Measurements from ENCODE around the gene ADAM11. TPM values are rescaled to one million over a fixed set of nuclear protein-coding genes. Genes with fewer than 3 reads are reported as not detected.
"Not testable (repeated sequence)": the region's sequence is repeated elsewhere in the genome, so short reads cannot be mapped to it uniquely, and the experiment has no call there.

Gene ADAM11
- total RNA-seq, 4 donors from 2014 or later: 1.2 to 5.5 (median 2.1) TPM

- Histone ChIP-seq H3K4me1 (no peaks in the 10 kb centered on the region), H3K27me3 (no peaks in the 10 kb centered on the region), H3K4me3 (no peak overlapping the region), H3K27ac (no peak overlapping the region), H3K36me3 (no peaks in the 10 kb centered on the region), H3K9me3 (no peaks in the 10 kb centered on the region)
- intact Hi-C loops (cut with DNase I; ENCODE audit: low total_unique reads): no loop called here
- no peak for TF ChIP-seq CTCF (IDR thresholded peaks at IDR 0.05)
- no peak for DNase-seq
Observed at GRCh38 chr17:44752953-44753861, 5.6 kb upstream of the ADAM11 start.

- no peak overlapping the region for H3K4me3 ChIP-seq
- H3K27ac ChIP-seq: no peak overlapping the region
- H3K36me3 ChIP-seq: no peaks in the 10 kb centered on the region
- intact Hi-C loops (cut with DNase I; ENCODE audit: low total_unique reads): no loop called here
- peaks cover 0 to 6% of the 10 kb centered on the region in 2 donors for H3K4me1 ChIP-seq
- H3K9me3 ChIP-seq: no peaks in the 10 kb centered on the region
- H3K27me3 ChIP-seq: no peaks in the 10 kb centered on the region
- DNase-seq: no peak
- no peak for TF ChIP-seq CTCF (IDR thresholded peaks at IDR 0.05)
- no peak for TF ChIP-seq POLR2A (IDR thresholded peaks at IDR 0.05)
Observed at GRCh38 chr17:44754276-44754675, 4.5 kb upstream of the ADAM11 start.

GRCh38 chr17:44755180-44755579 is 3.6 kb upstream of the ADAM11 start:
- H3K36me3 ChIP-seq; H3K27ac ChIP-seq; DNase-seq; H3K4me1 ChIP-seq; H3K27me3 ChIP-seq; H3K9me3 ChIP-seq; H3K4me3 ChIP-seq; intact Hi-C loops (cut with DNase I; ENCODE audit: low total_unique reads): not testable (repeated sequence)

GRCh38 chr17:44757045-44757917 is 1.5 kb upstream of the ADAM11 start:
- no peak overlapping the region for H3K27ac ChIP-seq
- no peak for DNase-seq
- no peaks in the 10 kb centered on the region for H3K27me3 ChIP-seq
- TF ChIP-seq CTCF (IDR thresholded peaks at IDR 0.05) (no peak), POLR2A (IDR thresholded peaks at IDR 0.05) (no peak)
- H3K4me3 ChIP-seq: no peak overlapping the region
- H3K4me1 ChIP-seq: peaks cover 0 to 9% of the 10 kb centered on the region in 2 donors
- no peaks in the 10 kb centered on the region for H3K36me3 ChIP-seq
- no peaks in the 10 kb centered on the region for H3K9me3 ChIP-seq
- intact Hi-C loops (cut with DNase I; ENCODE audit: low total_unique reads): no loop called here

GRCh38 chr17:44757918-44758413 is 822 bp upstream of the ADAM11 start:
- no peaks in the 10 kb centered on the region for H3K9me3 ChIP-seq
- TF ChIP-seq POLR2A (IDR thresholded peaks at IDR 0.05): no peak
- TF ChIP-seq CTCF (IDR thresholded peaks at IDR 0.05): no peak
- intact Hi-C loops (cut with DNase I; ENCODE audit: low total_unique reads): no loop called here
- no peak overlapping the region for H3K27ac ChIP-seq
- H3K36me3 ChIP-seq: no peaks in the 10 kb centered on the region
- peaks cover 0 to 9% of the 10 kb centered on the region in 2 donors for H3K4me1 ChIP-seq
- DNase-seq: no peak
- H3K4me3 ChIP-seq: no peak overlapping the region
- H3K27me3 ChIP-seq: no peaks in the 10 kb centered on the region
